IPS DF 6.9 (cell line): Measurements from ENCODE around the gene GPR173.
A peak's percentile ranks its signal among the peaks of the same experiment; 100 is the strongest.

Experiments
- DNase-seq: peaks from one replicate; pipeline ENCODE4 v3.0.0-alpha.2; 2013; ENCODE audit warnings: low read depth, low spot score
- H3K27ac ChIP-seq: one replicate; pipeline ENCODE4 v1.5.1; 2013; ENCODE audit warnings: low read length, control low read depth
- H3K27me3 ChIP-seq: 2 replicates; pipeline ENCODE4 v1.6.1; 2013; ENCODE audit warnings: mild to moderate bottlenecking, low read length; ENCODE audit not compliant: control insufficient read depth, insufficient read depth
- H3K36me3 ChIP-seq: 2 replicates; pipeline ENCODE4 v1.6.1; 2013; ENCODE audit warnings: low read length; ENCODE audit not compliant: control insufficient read depth, insufficient read depth
- H3K4me1 ChIP-seq: 2 replicates; pipeline ENCODE4 v1.6.1; 2013; ENCODE audit warnings: low read length; ENCODE audit not compliant: control insufficient read depth, insufficient read depth
- H3K4me3 ChIP-seq: 2 replicates; pipeline ENCODE4 v1.5.1; 2013; ENCODE audit warnings: mild to moderate bottlenecking, low read length
- H3K9me3 ChIP-seq: 2 replicates; pipeline ENCODE4 v1.6.1; 2013; ENCODE audit warnings: low read length, inconsistent platforms; ENCODE audit not compliant: control insufficient read depth, insufficient read depth
- WGBS: extraction: QIAGEN DNeasy Blood & Tissue Kit; methylation state at CpG from one replicate; pipeline ENCODE4 v1.1.7; 2013; ENCODE audit warnings: mixed read lengths, missing lambda C conversion rate; ENCODE audit not compliant: insufficient read length, insufficient coverage; 5-methylcytosine and 5-hydroxymethylcytosine counted together

GPR173 gene

GRCh38 chrX:53088136-53088974 is 39.8 kb downstream of the GPR173 start:
- Histone ChIP-seq H3K4me1 (no peaks in the 10 kb centered on the region; the same call in none of the 2 replicates), H3K27me3 (no peaks in the 10 kb centered on the region), H3K4me3 (peak overlapping the region; percentile 48; the same call in 1 of the 2 replicates), H3K36me3 (peaks cover 6% of the 10 kb centered on the region; the same call in 1 of the 2 replicates), H3K27ac (no peak overlapping the region), H3K9me3 (no peaks in the 10 kb centered on the region)
- DNase-seq, result no peak
- no CpG with 5 or more reads among the region's 51 CpGs for WGBS

GRCh38 chrX:53089224-53089842 is 40.7 kb downstream of the GPR173 start:
- Histone ChIP-seq H3K36me3 (peaks cover 6% of the 10 kb centered on the region; the same call in 1 of the 2 replicates), H3K9me3 (no peaks in the 10 kb centered on the region), H3K4me3 (no peak overlapping the region), H3K27ac (no peak overlapping the region), H3K4me1 (no peaks in the 10 kb centered on the region; the same call in none of the 2 replicates), H3K27me3 (no peaks in the 10 kb centered on the region)
- no CpG with 5 or more reads among the region's 11 CpGs for WGBS
- no peak for DNase-seq

- H3K27ac ChIP-seq, result no peak overlapping the region
- no CpG with 5 or more reads among the region's 2 CpGs for WGBS
- no peak for DNase-seq
Measured at GRCh38 chrX:53089925-53090324, 41.3 kb downstream of the GPR173 start.

DNA sequence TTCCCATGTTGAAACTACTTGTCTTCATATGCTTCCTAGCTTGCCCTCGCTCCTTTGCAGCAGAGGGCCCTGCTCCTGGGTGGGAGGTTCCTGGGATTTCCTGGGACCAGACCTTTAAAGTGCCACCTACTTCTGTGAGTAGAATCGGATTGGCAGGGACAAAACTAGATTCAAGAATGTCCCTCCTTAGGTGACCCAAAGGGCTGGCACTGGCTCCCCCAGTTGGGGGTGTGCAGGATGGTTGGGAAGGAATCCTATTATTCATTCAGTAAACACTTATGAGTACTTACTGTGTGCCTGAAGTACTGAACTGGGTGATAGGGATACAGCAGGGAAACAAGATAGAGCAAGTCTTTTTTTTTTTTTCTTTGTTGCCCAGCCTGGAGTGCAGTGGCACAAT is 42.8 kb downstream of the GPR173 start:
- no peak for DNase-seq
- no peaks in the 10 kb centered on the region for H3K36me3 ChIP-seq
- no peak overlapping the region for H3K27ac ChIP-seq
- H3K9me3 ChIP-seq, result no peaks in the 10 kb centered on the region
- no peaks in the 10 kb centered on the region for H3K27me3 ChIP-seq
- H3K4me3 ChIP-seq, result no peak overlapping the region
- no CpG with 5 or more reads among the region's 2 CpGs for WGBS
- no peaks in the 10 kb centered on the region; the same call in none of the 2 replicates for H3K4me1 ChIP-seq

More at GRCh38 chrX:53089925-53090324, 41.3 kb downstream of the GPR173 start:
- Histone ChIP-seq H3K4me3 (no peak overlapping the region), H3K9me3 (no peaks in the 10 kb centered on the region), H3K4me1 (no peaks in the 10 kb centered on the region; the same call in none of the 2 replicates), H3K36me3 (peaks cover 6% of the 10 kb centered on the region; the same call in 1 of the 2 replicates), H3K27me3 (no peaks in the 10 kb centered on the region)

DNA sequence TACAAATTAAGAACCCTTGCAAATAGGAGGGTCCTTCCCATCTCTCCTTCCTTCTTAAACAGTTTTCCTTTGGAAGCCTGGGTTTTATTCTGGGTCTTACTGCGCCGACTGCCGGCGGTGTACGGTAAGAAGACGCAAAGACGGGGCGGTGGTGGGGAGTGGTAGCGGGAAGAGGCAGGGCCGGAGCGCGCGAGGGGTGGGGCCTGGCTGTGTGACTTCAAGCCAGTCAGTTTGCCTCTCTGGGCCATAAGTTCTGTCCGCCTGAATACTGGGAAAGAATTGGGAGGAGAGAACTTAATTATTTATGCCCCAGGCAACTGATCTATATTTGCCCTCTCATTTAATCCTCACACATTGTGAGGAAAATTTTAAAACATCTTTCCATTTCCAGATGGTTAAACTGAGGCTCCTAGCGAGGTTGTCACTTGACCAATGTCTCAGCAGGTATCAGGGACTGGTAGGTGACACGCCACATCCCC is 44.6 kb downstream of the GPR173 start:
- no peaks in the 10 kb centered on the region for H3K9me3 ChIP-seq
- DNase-seq, result no peak
- WGBS, result no CpG with 5 or more reads among the region's 16 CpGs
- no peaks in the 10 kb centered on the region for H3K27me3 ChIP-seq
- H3K36me3 ChIP-seq, result no peaks in the 10 kb centered on the region
- no peaks in the 10 kb centered on the region; the same call in 1 of the 2 replicates for H3K4me1 ChIP-seq
- H3K27ac ChIP-seq, result no peak overlapping the region
- H3K4me3 ChIP-seq, result peak overlapping the region; percentile 36; the same call in 1 of the 2 replicates

GRCh38 chrX:53093748-53094581 is 45.4 kb downstream of the GPR173 start, which contains the start of gene KANTR:
KANTR (plus strand) TSS chrX:53094142; CDS start chrX:53124273, 30,131 bp downstream.
- H3K27ac ChIP-seq, result no peak within 1 kb of the TSS
- no peaks in the 10 kb centered on the region for H3K27me3 ChIP-seq
- no peak for DNase-seq
- no peaks in the 10 kb centered on the region; the same call in 1 of the 2 replicates for H3K4me1 ChIP-seq
- no peaks in the 10 kb centered on the region for H3K9me3 ChIP-seq
- peak within 1 kb of the TSS; percentile 98; the same call in 1 of the 2 replicates for H3K4me3 ChIP-seq
- WGBS, result no CpG with 5 or more reads among the region's 67 CpGs
- H3K36me3 ChIP-seq, result no peaks in the 10 kb centered on the region

DNA sequence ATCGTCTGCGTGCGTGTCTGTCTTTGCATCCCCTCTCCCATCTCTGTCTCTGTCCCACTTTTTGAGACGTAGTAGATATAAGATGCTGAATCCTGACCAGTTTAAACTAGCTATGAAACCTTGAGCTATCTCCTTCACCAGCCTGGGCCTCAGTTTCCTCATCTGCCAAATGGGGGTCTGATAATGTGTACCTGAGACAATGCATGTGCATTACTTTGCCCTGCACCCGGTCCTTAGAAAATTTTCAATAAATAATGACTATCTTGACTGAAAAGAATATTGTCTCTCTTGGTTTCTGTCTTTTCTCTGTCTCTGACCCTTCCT is 46.0 kb downstream of the GPR173 start:
- Histone ChIP-seq H3K4me3 (peak overlapping the region; percentile 98; the same call in 1 of the 2 replicates), H3K27ac (no peak overlapping the region), H3K9me3 (no peaks in the 10 kb centered on the region), H3K36me3 (no peaks in the 10 kb centered on the region), H3K4me1 (no peaks in the 10 kb centered on the region; the same call in 1 of the 2 replicates), H3K27me3 (no peaks in the 10 kb centered on the region)
- DNase-seq, result no peak
- WGBS, result no CpG with 5 or more reads among the region's 5 CpGs

DNA sequence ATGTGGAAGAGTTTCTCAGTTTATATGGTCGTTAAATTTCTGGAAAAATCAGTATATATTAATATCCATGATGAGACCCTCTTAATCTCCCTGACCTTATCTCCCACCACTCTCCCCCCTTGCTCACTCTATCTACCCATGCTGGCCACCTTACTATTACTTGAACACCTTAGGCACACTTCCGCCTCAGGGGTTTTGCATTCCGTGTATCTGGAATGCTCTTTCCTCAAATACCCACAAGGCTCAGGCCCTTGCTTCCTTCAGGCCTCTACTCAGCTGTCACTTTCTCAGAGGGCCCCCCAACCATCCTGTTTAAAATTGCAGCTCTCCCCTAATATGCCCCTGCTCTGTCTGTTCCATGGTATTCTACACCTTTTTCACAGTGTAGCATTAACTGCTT is 47.2 kb downstream of the GPR173 start:
- DNase-seq, result no peak
- no CpG with 5 or more reads among the region's 3 CpGs for WGBS

DNA sequence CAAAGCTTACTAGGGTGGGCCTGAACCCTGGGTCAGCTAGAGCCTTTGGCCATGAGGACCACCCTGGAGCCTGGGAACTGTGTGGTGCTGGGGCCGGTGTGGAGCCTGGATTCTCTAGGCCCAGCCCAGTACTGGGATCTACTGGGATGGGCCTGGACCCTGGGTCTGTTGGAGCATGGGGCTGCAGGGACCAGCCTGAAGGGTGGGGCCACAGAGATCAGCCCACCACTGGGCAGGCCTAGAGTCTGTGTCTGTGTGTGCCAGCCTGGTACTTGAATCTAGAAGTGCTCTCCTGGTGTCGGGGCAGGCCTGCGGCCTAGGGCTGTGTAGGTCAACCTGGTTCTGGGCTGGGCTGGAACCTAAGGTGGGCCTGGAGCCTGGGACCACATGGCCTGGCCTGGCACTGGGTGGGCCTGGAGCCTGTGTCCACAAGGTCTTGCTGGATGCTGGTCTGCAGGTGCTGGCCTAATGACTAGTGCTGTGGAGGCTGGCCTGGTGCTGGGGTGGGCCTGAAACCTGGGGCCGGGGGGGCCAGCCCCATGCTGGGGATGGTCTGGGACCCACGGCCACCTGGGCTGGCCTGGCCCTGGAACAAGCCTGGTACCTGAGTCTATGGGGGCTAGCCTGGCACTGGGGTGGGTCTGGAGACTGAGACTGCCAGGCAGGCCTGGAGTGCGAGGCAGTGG is 66.4 kb downstream of the GPR173 start:
- no peak for DNase-seq
- Histone ChIP-seq H3K27me3 (no peaks in the 10 kb centered on the region), H3K9me3 (no peaks in the 10 kb centered on the region), H3K36me3 (0 out of 2 replicates have a peak, but pooled peaks cover 2% of the 10 kb centered on the region), H3K4me3 (no peak overlapping the region), H3K4me1 (no peaks in the 10 kb centered on the region), H3K27ac (no peak overlapping the region)
- no CpG with 5 or more reads among the region's 6 CpGs for WGBS

More for the DNA sequence above, 47.2 kb downstream of the GPR173 start:
- Histone ChIP-seq H3K27ac (no peak overlapping the region), H3K27me3 (no peaks in the 10 kb centered on the region), H3K9me3 (no peaks in the 10 kb centered on the region), H3K36me3 (no peaks in the 10 kb centered on the region), H3K4me1 (no peaks in the 10 kb centered on the region; the same call in 1 of the 2 replicates), H3K4me3 (no peak overlapping the region)
